BJ (cell line): ENCODE measurements around the gene CERS6. TPM values are rescaled to one million over a fixed set of nuclear protein-coding genes. Genes with fewer than 3 reads are reported as not detected.

Experiments
- CTCF ChIA-PET: fragments of 350-600 bp; formaldehyde crosslinking; extraction: SDS; loops from one replicate; lab custom pipeline; 2021; ENCODE audit warnings: antibody characterized with exemption, inconsistent platforms; lab: Yijun Ruan, JAX
- POLR2A ChIA-PET: fragments of 300-600 bp; sonication (Branson Sonifier 250); formaldehyde crosslinking; extraction: SDS; loops from one replicate; lab custom pipeline; 2021; ENCODE audit warnings: antibody characterized with exemption; lab: Charles Lee
- DNase-seq: peaks from one replicate; pipeline ENCODE4 v3.0.0-alpha.2; 2011; ENCODE audit warnings: low read depth
- H3K27me3 ChIP-seq: 2 replicates; pipeline ENCODE4 v1.6.0; 2011; ENCODE audit warnings: low read length; ENCODE audit not compliant: control insufficient read depth, insufficient read depth
- H3K36me3 ChIP-seq: 2 replicates; pipeline ENCODE4 v1.5.1; 2011; ENCODE audit warnings: low read length; ENCODE audit not compliant: control insufficient read depth, insufficient read depth
- H3K4me3 ChIP-seq: 2 replicates; pipeline ENCODE4 v1.5.1; 2011; ENCODE audit warnings: low read depth, mild to moderate bottlenecking, control low read depth, low read length
- polyA plus RNA-seq: library from polyadenylated mRNA; depleted of rRNA; stranded (reverse); fragments of >200 nt; gene quantifications from 2 replicates; pipeline ENCODE4 v1.2.3, GENCODE V29; 2011
- TF ChIP-seq, protein P1 (sequence below): IDR thresholded peaks from 2 replicates; pipeline ENCODE4 v1.5.1; 2011; ENCODE audit warnings: low read depth, mild to moderate bottlenecking, control low read depth, inconsistent platforms, low read length, moderate library complexity; ENCODE audit not compliant: insufficient read depth

CERS6 gene
- polyA plus RNA-seq, 1 experiment: 1.6 TPM

DNA sequence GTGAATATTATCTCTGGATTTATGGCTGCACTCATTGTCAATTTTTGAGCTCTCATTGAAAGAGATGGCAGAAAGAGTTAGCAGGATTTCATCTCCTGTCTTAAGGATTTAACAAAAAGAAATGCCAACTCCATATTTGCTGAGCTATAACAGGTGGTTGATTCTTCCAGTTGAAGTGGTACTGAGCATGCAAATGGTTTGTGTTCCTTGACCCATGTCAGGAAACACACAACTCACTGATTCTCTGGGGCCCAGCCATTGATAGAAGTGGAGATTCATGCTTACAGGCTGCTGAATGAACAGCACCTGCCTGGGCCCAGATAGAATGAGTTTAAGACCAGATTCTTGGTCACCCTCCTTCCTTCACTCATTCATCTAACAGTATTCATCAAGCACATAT, 128.8 kb downstream of the CERS6 start:
- H3K36me3 ChIP-seq: no peaks in the 10 kb centered on the region
- POLR2A ChIA-PET: no interaction called here
- CTCF ChIA-PET: no interaction called here
- H3K4me3 ChIP-seq: no peak overlapping the region
- TF ChIP-seq, protein P1, sequence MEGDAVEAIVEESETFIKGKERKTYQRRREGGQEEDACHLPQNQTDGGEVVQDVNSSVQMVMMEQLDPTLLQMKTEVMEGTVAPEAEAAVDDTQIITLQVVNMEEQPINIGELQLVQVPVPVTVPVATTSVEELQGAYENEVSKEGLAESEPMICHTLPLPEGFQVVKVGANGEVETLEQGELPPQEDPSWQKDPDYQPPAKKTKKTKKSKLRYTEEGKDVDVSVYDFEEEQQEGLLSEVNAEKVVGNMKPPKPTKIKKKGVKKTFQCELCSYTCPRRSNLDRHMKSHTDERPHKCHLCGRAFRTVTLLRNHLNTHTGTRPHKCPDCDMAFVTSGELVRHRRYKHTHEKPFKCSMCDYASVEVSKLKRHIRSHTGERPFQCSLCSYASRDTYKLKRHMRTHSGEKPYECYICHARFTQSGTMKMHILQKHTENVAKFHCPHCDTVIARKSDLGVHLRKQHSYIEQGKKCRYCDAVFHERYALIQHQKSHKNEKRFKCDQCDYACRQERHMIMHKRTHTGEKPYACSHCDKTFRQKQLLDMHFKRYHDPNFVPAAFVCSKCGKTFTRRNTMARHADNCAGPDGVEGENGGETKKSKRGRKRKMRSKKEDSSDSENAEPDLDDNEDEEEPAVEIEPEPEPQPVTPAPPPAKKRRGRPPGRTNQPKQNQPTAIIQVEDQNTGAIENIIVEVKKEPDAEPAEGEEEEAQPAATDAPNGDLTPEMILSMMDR: no peak
- no peak for DNase-seq
- no peaks in the 10 kb centered on the region for H3K27me3 ChIP-seq

DNA sequence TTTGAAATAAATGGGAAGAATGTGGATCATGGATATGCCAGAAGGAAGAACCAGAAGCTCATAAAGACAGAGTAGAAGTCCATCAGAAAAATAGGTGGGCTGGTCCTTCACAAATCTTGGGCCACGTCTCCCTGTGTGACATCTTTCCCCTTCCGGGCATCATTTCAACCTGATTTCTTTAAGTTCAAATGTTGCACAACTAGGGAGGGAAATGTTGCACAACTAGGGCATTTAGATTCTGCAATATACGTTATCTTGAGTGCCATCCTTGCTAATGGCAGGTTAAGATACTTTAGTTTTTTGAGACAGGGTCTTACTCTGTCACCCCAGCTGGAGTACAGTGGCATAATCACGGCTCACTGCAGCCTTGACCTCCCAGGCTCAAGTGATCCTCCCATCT, 129.6 kb downstream of the CERS6 start:
- H3K27me3 ChIP-seq: no peaks in the 10 kb centered on the region
- TF ChIP-seq, protein P1: no peak
- no peaks in the 10 kb centered on the region for H3K36me3 ChIP-seq
- POLR2A ChIA-PET: no interaction called here
- H3K4me3 ChIP-seq: no peak overlapping the region
- CTCF ChIA-PET: no interaction called here
- no peak for DNase-seq

DNA sequence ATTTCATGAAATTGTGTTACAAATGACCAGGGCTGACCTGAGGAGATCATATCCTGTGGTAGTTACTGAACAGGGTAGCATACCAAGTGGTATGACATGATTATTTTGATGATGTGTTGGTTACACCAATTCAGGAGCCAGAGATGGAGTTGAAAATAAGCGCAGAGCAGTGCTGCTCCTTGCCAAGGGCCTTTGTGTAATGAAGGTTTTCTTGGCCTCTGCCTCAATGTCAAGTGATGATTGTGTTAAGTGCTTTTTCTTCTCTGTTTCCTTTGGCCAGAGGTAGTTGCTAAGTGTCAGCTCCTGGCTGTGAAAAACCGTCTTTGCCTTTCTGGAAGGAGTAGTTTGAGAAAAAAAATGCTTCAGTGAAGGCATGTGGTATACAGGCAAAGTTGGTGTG, 131.2 kb downstream of the CERS6 start:
- Histone ChIP-seq H3K27me3 (no peaks in the 10 kb centered on the region), H3K4me3 (no peak overlapping the region), H3K36me3 (no peaks in the 10 kb centered on the region)
- CTCF ChIA-PET: no interaction called here
- no peak for DNase-seq
- POLR2A ChIA-PET: no interaction called here
- TF ChIP-seq, protein P1: no peak

DNA sequence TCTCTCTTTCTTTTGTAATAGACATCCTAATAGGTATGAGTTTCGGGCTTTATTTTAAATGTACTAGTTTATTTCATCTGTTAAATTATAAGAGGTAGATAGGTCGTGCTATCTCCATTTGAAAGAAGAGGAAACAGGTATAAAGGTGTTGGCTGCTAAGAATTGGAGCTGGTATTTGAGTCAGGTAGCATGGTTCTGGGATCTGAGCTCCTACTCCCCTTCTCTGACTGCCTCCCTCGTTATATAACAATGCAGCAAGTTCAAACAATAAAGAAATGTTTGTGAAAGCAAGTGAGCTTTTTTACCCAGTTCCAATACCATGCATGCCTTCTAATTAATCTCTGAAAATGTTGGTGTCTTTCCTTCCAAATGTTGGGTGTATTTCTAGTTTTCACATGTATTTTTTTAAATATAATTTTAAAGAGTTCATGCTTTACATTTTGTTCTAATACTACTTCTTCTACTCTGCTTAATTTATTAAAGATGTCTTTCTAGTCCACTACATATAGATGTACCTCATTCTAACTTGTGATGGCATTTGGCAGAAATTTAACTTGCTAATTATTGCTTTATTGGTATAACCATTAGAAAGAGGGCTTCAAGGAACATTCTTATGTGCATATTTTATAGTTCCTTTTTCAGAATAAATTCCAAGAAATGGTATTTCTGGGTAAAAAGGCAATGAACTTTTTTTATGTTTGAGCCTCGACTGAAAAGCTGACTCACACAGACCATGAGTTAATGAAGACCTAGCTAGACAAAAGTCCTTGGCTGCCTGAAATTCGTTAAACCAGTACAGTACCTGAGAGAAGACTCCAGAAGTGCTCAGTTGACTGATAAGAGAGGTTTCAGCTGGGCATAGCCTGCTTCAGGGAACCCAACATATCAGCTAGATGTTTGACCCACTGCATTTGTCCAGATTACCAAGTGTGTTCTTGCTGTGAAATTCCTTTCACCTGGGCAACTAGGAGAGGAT, 133.5 kb downstream of the CERS6 start:
- CTCF ChIA-PET: interaction anchor here (1.0 kb wide), 1 partner anchor 15 kb away, joined by 3 read pairs; no protein-coding TSS in a partner anchor
- no peak for DNase-seq
- no peak overlapping the region for H3K4me3 ChIP-seq
- TF ChIP-seq, protein P1: no peak
- no peaks in the 10 kb centered on the region for H3K36me3 ChIP-seq
- POLR2A ChIA-PET: no interaction called here
- H3K27me3 ChIP-seq: no peaks in the 10 kb centered on the region

DNA sequence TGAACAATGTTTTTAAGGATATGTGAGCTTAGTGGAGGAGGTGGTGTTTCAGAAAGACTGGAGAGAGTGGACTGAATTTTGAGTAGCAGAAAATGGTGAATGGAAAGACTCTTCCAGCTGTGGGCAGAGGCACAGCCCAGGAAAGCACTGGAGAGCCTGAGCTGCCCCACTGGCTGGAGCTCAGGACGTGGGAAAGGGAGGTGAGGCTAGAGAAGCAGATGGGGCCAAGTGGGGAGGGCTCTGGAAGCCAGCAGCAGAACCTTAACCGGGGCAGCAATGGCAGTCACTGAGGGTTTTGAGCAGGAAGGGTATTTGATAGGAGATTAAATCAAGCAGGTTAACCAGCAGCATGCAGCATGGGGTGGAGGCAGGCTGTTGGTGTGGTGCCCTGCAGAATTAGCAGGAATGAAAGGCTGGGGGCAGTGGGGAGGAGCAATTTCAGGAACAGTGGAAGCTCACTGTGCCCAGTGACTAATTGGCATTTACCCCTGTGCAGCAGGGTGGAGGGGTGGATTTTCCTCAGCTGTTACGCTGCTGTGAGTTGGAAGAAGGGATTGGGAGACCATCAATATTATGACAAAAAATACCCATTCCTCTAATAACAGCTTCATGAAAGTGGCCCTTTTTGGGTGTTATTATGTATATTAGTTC, 136.2 kb downstream of the CERS6 start:
- DNase-seq: no peak
- H3K27me3 ChIP-seq: no peaks in the 10 kb centered on the region
- TF ChIP-seq, protein P1: no peak
- ChIA-PET CTCF (no interaction called here), POLR2A (no interaction called here)
- H3K4me3 ChIP-seq: no peak overlapping the region
- no peaks in the 10 kb centered on the region for H3K36me3 ChIP-seq
